Skeletal muscle tissue (tissue), 4 donors: Measurements from ENCODE around the gene COL28A1. TPM values are rescaled to one million over a fixed set of nuclear protein-coding genes. Genes with fewer than 3 reads are reported as not detected.
"Not testable (repeated sequence)": the region's sequence is repeated elsewhere in the genome, so short reads cannot be mapped to it uniquely, and the experiment has no call there.

Source experiments
- H3K27ac ChIP-seq: one replicate; pipeline ENCODE4 v1.7.0; 2013; ENCODE audit warnings: mild to moderate bottlenecking, low read depth, low read length, inconsistent platforms
- H3K27me3 ChIP-seq, 3 donors: one replicate each; pipeline ENCODE4 v1.7.0; 2013; ENCODE audit warnings: low read length in 3 of 3; ENCODE audit not compliant: control insufficient read depth in 3 of 3, insufficient read depth in 3 of 3
- H3K36me3 ChIP-seq, 3 donors: one replicate each; pipeline ENCODE4 v1.7.0; 2013; ENCODE audit warnings: low read length in 3 of 3; ENCODE audit not compliant: control insufficient read depth in 3 of 3, insufficient read depth in 3 of 3
- H3K4me1 ChIP-seq, 3 donors: one replicate each; pipeline ENCODE4 v1.7.0; 2013; ENCODE audit warnings: low read length in 3 of 3, mild to moderate bottlenecking in 3 of 3; ENCODE audit not compliant: control insufficient read depth in 3 of 3, insufficient read depth in 3 of 3
- H3K4me3 ChIP-seq, 3 donors: one replicate each; pipeline ENCODE4 v1.7.0; 2013; ENCODE audit warnings: low read length in 3 of 3
- H3K9ac ChIP-seq, 3 donors: one replicate each; pipeline ENCODE4 v1.7.0; 2013; ENCODE audit warnings: low read length in 3 of 3, mild to moderate bottlenecking in 3 of 3, moderate library complexity in 2 of 3, low read depth in 1 of 3
- H3K9me3 ChIP-seq, 3 donors: one replicate each; pipeline ENCODE4 v1.7.0; 2013; ENCODE audit warnings: low read length in 3 of 3; ENCODE audit not compliant: control insufficient read depth in 3 of 3
- total RNA-seq: library from RNA; depleted of rRNA; stranded (reverse); fragments of >200 nt; gene quantifications from one replicate; pipeline ENCODE4 v1.2.3, GENCODE V29; 2014
- donor health status: Osteomylitis.

The COL28A1 gene
- total RNA-seq, 1 donor from 2014 or later: 2.1 TPM

DNA sequence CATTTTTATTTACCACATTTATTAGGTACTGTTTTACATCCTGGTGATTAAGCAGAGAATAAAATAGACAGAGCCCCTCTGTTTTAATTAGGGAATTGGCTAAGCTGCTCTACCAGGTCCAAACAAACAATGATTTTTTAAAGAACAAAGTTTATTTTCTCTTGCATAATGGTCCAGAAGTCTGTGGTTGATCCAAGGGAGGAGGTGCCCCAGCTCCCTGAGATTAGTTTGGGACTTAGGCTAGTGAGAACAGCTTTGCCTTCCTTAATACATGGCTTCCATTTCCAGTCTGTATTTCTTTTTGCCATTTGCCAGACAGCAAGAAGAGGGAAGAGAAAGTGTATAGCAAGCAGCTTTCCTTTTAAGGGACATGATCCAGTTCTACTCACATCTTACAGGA is 28.1 kb upstream of the COL28A1 start:
- H3K36me3 ChIP-seq: no peaks in the 10 kb centered on the region
- H3K9ac ChIP-seq: no peak overlapping the region
- peaks cover 13 to 32% (median 18%) of the 10 kb centered on the region in 3 donors for H3K4me1 ChIP-seq
- peak overlapping the region; percentile 55 for H3K27ac ChIP-seq
- H3K4me3 ChIP-seq: no peak overlapping the region
- no peaks in the 10 kb centered on the region for H3K9me3 ChIP-seq
- H3K27me3 ChIP-seq: no peaks in the 10 kb centered on the region

- Histone ChIP-seq H3K4me3 (no peak overlapping the region), H3K4me1 (peaks cover 8 to 27% (median 12%) of the 10 kb centered on the region in 3 donors), H3K9me3 (no peaks in the 10 kb centered on the region), H3K9ac (no peak overlapping the region), H3K36me3 (no peaks in the 10 kb centered on the region), H3K27ac (no peak overlapping the region), H3K27me3 (no peaks in the 10 kb centered on the region)
Observed at GRCh38 chr7:7563269-7563668, 27.6 kb upstream of the COL28A1 start.

GRCh38 chr7:7562736-7563135 is 27.1 kb upstream of the COL28A1 start:
- no peaks in the 10 kb centered on the region for H3K9me3 ChIP-seq
- no peaks in the 10 kb centered on the region for H3K36me3 ChIP-seq
- H3K9ac ChIP-seq: no peak overlapping the region
- no peak overlapping the region for H3K4me3 ChIP-seq
- no peaks in the 10 kb centered on the region for H3K27me3 ChIP-seq
- H3K4me1 ChIP-seq: peaks cover 2 to 21% (median 7%) of the 10 kb centered on the region in 3 donors
- no peak overlapping the region for H3K27ac ChIP-seq

DNA sequence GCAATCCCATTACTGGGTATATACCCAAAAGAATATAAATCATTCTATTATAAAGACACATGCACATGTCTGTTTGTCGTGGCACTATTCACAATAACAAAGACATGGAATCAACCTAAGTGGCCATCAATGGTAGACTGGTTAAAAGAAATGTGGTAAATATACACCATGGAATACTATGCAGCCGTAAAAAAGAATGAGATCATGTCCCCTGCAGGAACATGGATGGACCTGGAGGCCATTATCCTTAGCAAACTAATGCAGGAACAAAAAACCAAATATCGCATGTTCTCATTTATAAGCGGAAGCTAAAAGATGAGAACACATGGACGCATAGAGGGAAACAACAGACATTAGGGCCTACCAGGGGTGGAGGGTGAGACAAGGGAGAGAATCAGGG is 25.9 kb upstream of the COL28A1 start:
- H3K9ac ChIP-seq, H3K36me3 ChIP-seq, H3K27me3 ChIP-seq, H3K4me3 ChIP-seq, H3K9me3 ChIP-seq, H3K27ac ChIP-seq: not testable (repeated sequence)
- H3K4me1 ChIP-seq: peaks cover 0 to 19% (median 6%) of the 10 kb centered on the region in 3 donors

DNA sequence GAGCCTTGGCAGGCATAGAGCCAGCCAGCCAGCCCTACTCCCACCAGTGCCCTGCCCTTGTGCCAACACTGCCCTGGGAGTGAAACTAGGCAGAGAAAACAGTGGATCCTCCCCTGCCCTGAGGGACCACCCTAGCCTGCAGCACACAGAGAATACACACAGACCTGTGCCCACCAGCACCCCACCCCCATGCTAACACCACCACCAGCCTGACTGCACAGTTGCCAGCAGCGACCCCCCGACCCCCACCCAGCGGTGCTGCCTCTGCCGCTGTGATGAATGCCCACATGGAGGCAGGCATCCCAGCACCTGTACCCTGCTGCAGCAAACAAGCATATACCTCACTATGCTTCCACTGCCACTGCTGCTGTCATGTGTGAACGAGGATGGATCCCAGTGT is 21.6 kb upstream of the COL28A1 start:
- H3K27ac ChIP-seq: no peak overlapping the region
- H3K27me3 ChIP-seq: no peaks in the 10 kb centered on the region
- H3K4me3 ChIP-seq: no peak overlapping the region
- no peaks in the 10 kb centered on the region for H3K9me3 ChIP-seq
- H3K36me3 ChIP-seq: peaks cover 0 to 2% (median 0%) of the 10 kb centered on the region in 3 donors
- H3K4me1 ChIP-seq: peaks cover 6 to 13% (median 8%) of the 10 kb centered on the region in 3 donors
- no peak overlapping the region for H3K9ac ChIP-seq

- Histone ChIP-seq H3K36me3 (peaks cover 0 to 3% (median 0%) of the 10 kb centered on the region in 3 donors), H3K9ac (no peak overlapping the region), H3K9me3 (no peaks in the 10 kb centered on the region), H3K4me1 (peaks cover 6 to 13% (median 8%) of the 10 kb centered on the region in 3 donors), H3K27ac (no peak overlapping the region), H3K4me3 (no peak overlapping the region), H3K27me3 (no peaks in the 10 kb centered on the region)
Observed at GRCh38 chr7:7556852-7557251, 21.2 kb upstream of the COL28A1 start.

DNA sequence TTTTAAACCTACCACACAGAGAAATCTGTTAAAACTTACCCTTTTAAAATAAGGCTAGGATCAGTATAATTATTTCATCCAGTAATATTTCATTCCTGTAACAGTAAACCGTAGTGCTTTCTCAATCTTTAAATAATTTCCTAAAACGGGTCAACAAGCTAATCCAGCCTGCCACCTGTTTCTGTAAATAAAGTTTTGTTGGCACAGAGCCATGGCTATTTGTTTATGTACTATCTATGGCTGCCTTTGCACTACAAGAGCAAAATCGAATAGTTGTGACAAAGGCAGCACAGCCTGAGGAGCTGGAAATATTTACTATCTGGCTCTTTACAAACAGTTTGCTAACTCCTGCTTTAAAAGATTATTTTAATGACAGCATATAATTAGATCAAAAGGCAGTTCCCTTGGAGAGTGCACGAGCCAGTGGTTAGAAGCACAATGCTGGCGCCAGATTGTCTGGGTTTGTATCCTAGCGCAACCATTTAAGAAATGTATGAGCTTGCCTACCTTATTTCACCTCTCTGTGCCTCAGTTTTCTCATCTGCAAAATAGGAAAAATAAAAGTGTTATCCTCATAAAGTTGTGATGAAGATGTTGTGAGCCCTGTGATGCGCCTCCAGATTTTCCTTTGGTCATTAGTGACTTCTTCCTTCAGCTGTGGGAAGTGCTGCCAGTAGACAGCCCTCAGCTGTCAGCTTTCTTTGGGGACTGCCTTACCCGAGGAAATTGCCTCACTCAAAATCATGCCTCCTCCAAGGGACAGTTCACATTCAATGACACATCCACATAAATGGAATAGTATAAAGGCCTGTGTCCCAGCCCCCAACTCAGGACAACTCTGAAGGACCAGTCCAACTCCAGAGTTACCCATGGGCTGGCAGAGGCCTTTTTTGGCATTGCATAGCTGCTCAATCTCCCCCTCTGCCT is 19.2 kb upstream of the COL28A1 start:
- Histone ChIP-seq H3K4me3 (peak overlapping the region in 1 of 3 donors; percentile 18), H3K27me3 (no peaks in the 10 kb centered on the region), H3K27ac (peak overlapping the region; percentile 41), H3K9ac (peak overlapping the region in 1 of 3 donors; percentile 47), H3K4me1 (peaks cover 6 to 13% (median 8%) of the 10 kb centered on the region in 3 donors), H3K36me3 (peaks cover 0 to 5% (median 0%) of the 10 kb centered on the region in 3 donors), H3K9me3 (no peaks in the 10 kb centered on the region)

- peaks cover 0 to 5% (median 0%) of the 10 kb centered on the region in 3 donors for H3K36me3 ChIP-seq
- no peaks in the 10 kb centered on the region for H3K27me3 ChIP-seq
- H3K9me3 ChIP-seq: no peaks in the 10 kb centered on the region
- H3K27ac ChIP-seq: peak overlapping the region; percentile 41
- peak overlapping the region in 1 of 3 donors; percentile 28 for H3K4me3 ChIP-seq
- no peak overlapping the region for H3K9ac ChIP-seq
- H3K4me1 ChIP-seq: peaks cover 6 to 13% (median 8%) of the 10 kb centered on the region in 3 donors
Observed at GRCh38 chr7:7554021-7554432, 18.4 kb upstream of the COL28A1 start.

GRCh38 chr7:7553386-7553785 is 17.7 kb upstream of the COL28A1 start:
- Histone ChIP-seq H3K4me1 (peaks cover 6 to 13% (median 8%) of the 10 kb centered on the region in 3 donors), H3K27me3 (no peaks in the 10 kb centered on the region), H3K27ac (peak overlapping the region; percentile 41), H3K4me3 (no peak overlapping the region), H3K36me3 (peaks cover 0 to 5% (median 0%) of the 10 kb centered on the region in 3 donors), H3K9ac (no peak overlapping the region), H3K9me3 (no peaks in the 10 kb centered on the region)

DNA sequence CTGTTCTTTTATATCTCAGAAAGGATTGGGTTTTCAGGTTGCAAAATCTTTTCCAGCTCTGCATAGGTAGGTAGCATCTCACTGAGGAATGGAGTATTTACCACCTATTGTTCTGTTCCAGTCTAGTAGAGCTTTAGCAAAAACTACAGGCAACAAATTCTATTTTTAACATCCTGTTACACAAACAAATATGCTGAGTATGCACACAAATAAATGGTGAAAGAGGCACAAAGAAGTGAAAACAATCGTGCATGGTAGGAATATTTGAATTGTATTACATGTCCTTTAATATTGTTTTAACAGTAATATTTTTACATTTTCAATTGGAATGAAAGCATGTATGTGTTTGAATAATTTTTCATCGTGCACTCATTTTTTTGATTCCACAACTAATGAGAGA is 16.5 kb upstream of the COL28A1 start:
- Histone ChIP-seq H3K36me3 (peaks cover 0 to 2% (median 0%) of the 10 kb centered on the region in 3 donors), H3K9me3 (no peaks in the 10 kb centered on the region), H3K4me1 (peaks cover 6 to 13% (median 8%) of the 10 kb centered on the region in 3 donors), H3K4me3 (no peak overlapping the region), H3K9ac (no peak overlapping the region), H3K27ac (no peak overlapping the region), H3K27me3 (no peaks in the 10 kb centered on the region)
